Smooth muscle cell (in vitro differentiated cells): ENCODE measurements around the gene ARFGAP3. TPM values are rescaled to one million over a fixed set of nuclear protein-coding genes. Genes with fewer than 3 reads are reported as not detected.
A peak's percentile ranks its signal among the peaks of the same experiment; 100 is the strongest.

Source experiments
- DNase-seq: peaks from one replicate; lab custom pipeline; 2025; ENCODE audit not compliant: unreplicated experiment; lab: John Stamatoyannopoulos, UW
- H2AFZ ChIP-seq: fragments of 200-600 bp; sonication (generic); 2 replicates; pipeline ENCODE4 v1.6.0; 2016; ENCODE audit warnings: antibody characterized with exemption, low read depth, mild to moderate bottlenecking
- H3F3A ChIP-seq: fragments of 200-600 bp; sonication (generic); 2 replicates; pipeline ENCODE4 v1.6.0; 2017; ENCODE audit warnings: antibody characterized with exemption, low read depth
- H3K27ac ChIP-seq: fragments of 200-600 bp; sonication (generic); 2 replicates; pipeline ENCODE4 v1.5.1; 2016; ENCODE audit warnings: low read depth, mild to moderate bottlenecking
- H3K27me3 ChIP-seq: fragments of 200-600 bp; sonication (generic); 2 replicates; pipeline ENCODE4 v1.6.1; 2016; ENCODE audit warnings: low read depth, mild to moderate bottlenecking
- H3K36me3 ChIP-seq: fragments of 200-600 bp; sonication (generic); 2 replicates; pipeline ENCODE4 v1.5.1; 2016; ENCODE audit warnings: low read depth
- H3K4me1 ChIP-seq: fragments of 200-600 bp; sonication (generic); 2 replicates; pipeline ENCODE4 v1.5.1; 2016; ENCODE audit warnings: low read depth
- H3K4me2 ChIP-seq: fragments of 200-600 bp; sonication (generic); 2 replicates; pipeline ENCODE4 v1.6.0; 2016; ENCODE audit warnings: mild to moderate bottlenecking
- H3K4me3 ChIP-seq: fragments of 200-600 bp; sonication (generic); 2 replicates; pipeline ENCODE4 v1.5.1; 2016; ENCODE audit warnings: mild to moderate bottlenecking
- H3K79me2 ChIP-seq: fragments of 200-600 bp; sonication (generic); 2 replicates; pipeline ENCODE4 v1.6.0; 2016; ENCODE audit warnings: low read depth, mild to moderate bottlenecking
- H3K9ac ChIP-seq: fragments of 200-600 bp; sonication (generic); 2 replicates; pipeline ENCODE4 v1.6.0; 2016; ENCODE audit warnings: low read depth
- H3K9me3 ChIP-seq: fragments of 200-600 bp; sonication (generic); replicated peaks from 2 replicates; pipeline ENCODE4 v1.5.1; 2016; ENCODE audit warnings: low read depth
- H4K20me1 ChIP-seq: fragments of 200-600 bp; sonication (generic); 2 replicates; pipeline ENCODE4 v1.6.0; 2016; ENCODE audit warnings: low read depth
- WGBS: methylation state at CpG from one replicate; pipeline ENCODE4 v1.1.7; 2016; ENCODE audit warnings: low lambda C conversion rate; 5-methylcytosine and 5-hydroxymethylcytosine counted together
- polyA plus RNA-seq: library from polyadenylated mRNA; unstranded; fragments of >200 nt; fragmentation: Nextera tagmentation; extraction: Ambion mirVana; gene quantifications from 2 replicates; pipeline ENCODE4 v1.2.1, GENCODE V29; 2016
- total RNA-seq: library from RNA; depleted of rRNA; stranded (reverse); fragments of >200 nt; gene quantifications from 2 replicates; pipeline ENCODE4 v1.2.3, GENCODE V29; 2014
- TF ChIP-seq, protein P1 (sequence below): fragments of 200-600 bp; sonication (generic); IDR thresholded peaks from 2 replicates; pipeline ENCODE4 v1.5.1; 2017; ENCODE audit warnings: borderline replicate concordance, mild to moderate bottlenecking, antibody characterized with exemption; ENCODE audit not compliant: insufficient read depth, poor library complexity, severe bottlenecking

The ARFGAP3 gene
- total and polyA plus RNA-seq, 2 experiments from 2014 or later, result 69.2 to 89.9 TPM

GRCh38 chr22:42868751-42869251 lies 11.7 kb upstream of the ARFGAP3 start:
- Histone ChIP-seq H3K79me2 (no peaks in the 10 kb centered on the region), H3K4me1 (no peaks in the 10 kb centered on the region), H4K20me1 (no peaks in the 10 kb centered on the region), H3K27me3 (no peaks in the 10 kb centered on the region), H3K9ac (no peak overlapping the region), H3K4me3 (no peak overlapping the region), H3K27ac (no peak overlapping the region), H3K9me3 (no peaks in the 10 kb centered on the region), H3K4me2 (no peak overlapping the region), H2AFZ (no peak overlapping the region), H3K36me3 (no peaks in the 10 kb centered on the region), H3F3A (no peaks in the 10 kb centered on the region)
- no peak for DNase-seq
- TF ChIP-seq, protein P1, sequence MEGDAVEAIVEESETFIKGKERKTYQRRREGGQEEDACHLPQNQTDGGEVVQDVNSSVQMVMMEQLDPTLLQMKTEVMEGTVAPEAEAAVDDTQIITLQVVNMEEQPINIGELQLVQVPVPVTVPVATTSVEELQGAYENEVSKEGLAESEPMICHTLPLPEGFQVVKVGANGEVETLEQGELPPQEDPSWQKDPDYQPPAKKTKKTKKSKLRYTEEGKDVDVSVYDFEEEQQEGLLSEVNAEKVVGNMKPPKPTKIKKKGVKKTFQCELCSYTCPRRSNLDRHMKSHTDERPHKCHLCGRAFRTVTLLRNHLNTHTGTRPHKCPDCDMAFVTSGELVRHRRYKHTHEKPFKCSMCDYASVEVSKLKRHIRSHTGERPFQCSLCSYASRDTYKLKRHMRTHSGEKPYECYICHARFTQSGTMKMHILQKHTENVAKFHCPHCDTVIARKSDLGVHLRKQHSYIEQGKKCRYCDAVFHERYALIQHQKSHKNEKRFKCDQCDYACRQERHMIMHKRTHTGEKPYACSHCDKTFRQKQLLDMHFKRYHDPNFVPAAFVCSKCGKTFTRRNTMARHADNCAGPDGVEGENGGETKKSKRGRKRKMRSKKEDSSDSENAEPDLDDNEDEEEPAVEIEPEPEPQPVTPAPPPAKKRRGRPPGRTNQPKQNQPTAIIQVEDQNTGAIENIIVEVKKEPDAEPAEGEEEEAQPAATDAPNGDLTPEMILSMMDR, result no peak
- WGBS, result 91% methylated on average over 16 of the region's 16 CpGs

DNA sequence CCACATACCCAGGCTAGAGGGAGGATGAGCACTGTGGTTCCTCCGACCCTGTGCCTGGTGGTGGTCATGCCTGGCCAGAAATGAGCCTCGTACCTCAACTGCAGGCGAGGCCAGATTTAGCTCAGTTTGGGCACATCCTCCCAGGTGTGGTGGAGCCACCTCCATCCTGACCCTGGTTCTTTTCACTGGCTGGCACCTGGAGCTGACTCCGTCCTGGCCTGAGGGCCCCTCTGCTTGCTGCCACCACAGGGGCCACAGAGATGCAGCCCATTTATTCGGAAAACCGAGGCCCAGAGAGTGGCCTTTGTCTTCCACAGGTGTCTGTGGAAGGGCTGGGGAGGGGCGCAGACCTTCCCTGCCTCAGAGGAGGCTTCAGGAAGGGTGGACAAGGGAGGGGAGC lies 9.0 kb upstream of the ARFGAP3 start:
- no peak overlapping the region for H3K4me3 ChIP-seq
- TF ChIP-seq, protein P1, result no peak
- no peaks in the 10 kb centered on the region for H3K9me3 ChIP-seq
- H3K4me2 ChIP-seq, result no peak overlapping the region
- H3K79me2 ChIP-seq, result no peaks in the 10 kb centered on the region
- H3K27ac ChIP-seq, result no peak overlapping the region
- no peak overlapping the region for H3K9ac ChIP-seq
- no peak for DNase-seq
- H3K36me3 ChIP-seq, result no peaks in the 10 kb centered on the region
- H2AFZ ChIP-seq, result no peak overlapping the region
- 94% methylated on average over 7 of the region's 7 CpGs for WGBS
- H3K27me3 ChIP-seq, result no peaks in the 10 kb centered on the region
- H3K4me1 ChIP-seq, result no peaks in the 10 kb centered on the region
- H3F3A ChIP-seq, result peaks cover 6% of the 10 kb centered on the region
- no peaks in the 10 kb centered on the region for H4K20me1 ChIP-seq

GRCh38 chr22:42865536-42865935 lies 8.5 kb upstream of the ARFGAP3 start:
- no peak overlapping the region for H3K4me3 ChIP-seq
- H3K27ac ChIP-seq, result no peak overlapping the region
- H3K36me3 ChIP-seq, result no peaks in the 10 kb centered on the region
- no peak overlapping the region for H3K9ac ChIP-seq
- H3K4me2 ChIP-seq, result no peak overlapping the region
- no peak for DNase-seq
- no peaks in the 10 kb centered on the region for H3K9me3 ChIP-seq
- H3K27me3 ChIP-seq, result no peaks in the 10 kb centered on the region
- H3K79me2 ChIP-seq, result no peaks in the 10 kb centered on the region
- 94% methylated on average over 8 of the region's 8 CpGs for WGBS
- H3F3A ChIP-seq, result peaks cover 6% of the 10 kb centered on the region
- H2AFZ ChIP-seq, result no peak overlapping the region
- no peaks in the 10 kb centered on the region for H4K20me1 ChIP-seq
- TF ChIP-seq, protein P1, result no peak
- H3K4me1 ChIP-seq, result no peaks in the 10 kb centered on the region

DNA sequence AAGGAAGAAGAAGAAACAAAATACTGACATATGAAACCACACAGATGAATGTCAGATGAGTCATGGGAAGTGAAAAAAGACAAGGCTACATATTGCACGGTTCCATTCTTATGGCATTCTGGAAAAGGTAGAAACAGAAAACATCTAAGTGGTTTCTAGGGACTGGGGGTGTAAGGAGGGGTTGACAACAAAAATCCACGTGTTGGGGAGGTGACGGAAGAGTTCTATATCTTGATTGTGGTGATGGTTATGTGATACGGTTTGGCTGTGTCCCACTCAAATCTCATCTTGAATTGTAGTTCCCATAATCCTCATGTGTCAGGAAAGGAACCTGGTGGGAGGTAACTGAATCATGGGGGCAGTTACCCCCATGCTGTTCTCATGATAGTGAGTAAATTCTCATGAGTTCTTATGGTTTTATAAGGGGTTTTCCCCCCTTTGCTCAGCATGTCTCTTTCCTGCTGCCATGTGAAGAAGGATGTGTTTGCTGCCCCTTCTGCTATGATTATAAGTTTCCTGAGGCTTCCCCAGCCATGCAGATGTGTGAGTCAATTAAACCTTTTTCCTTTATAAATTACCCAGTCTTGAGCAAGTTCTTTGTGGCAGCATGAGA lies 6.4 kb upstream of the ARFGAP3 start:
- H3K79me2 ChIP-seq, result no peaks in the 10 kb centered on the region
- H3K9ac ChIP-seq, result no peak overlapping the region
- H3K4me2 ChIP-seq, result no peak overlapping the region
- no peaks in the 10 kb centered on the region for H3K27me3 ChIP-seq
- peaks cover 10% of the 10 kb centered on the region for H3F3A ChIP-seq
- peak overlapping the region; percentile 89 for H3K27ac ChIP-seq
- H3K4me1 ChIP-seq, result no peaks in the 10 kb centered on the region
- WGBS, result 50% methylated on average over 4 of the region's 4 CpGs
- H3K9me3 ChIP-seq, result no peaks in the 10 kb centered on the region
- no peaks in the 10 kb centered on the region for H3K36me3 ChIP-seq
- no peak overlapping the region for H3K4me3 ChIP-seq
- TF ChIP-seq, protein P1, result no peak
- H4K20me1 ChIP-seq, result no peaks in the 10 kb centered on the region
- no peak overlapping the region for H2AFZ ChIP-seq
- no peak for DNase-seq
